GM12865 (cell line): ENCODE data around the gene FHIT.

ENCODE experiments used
- DNase-seq: peaks from one replicate; pipeline ENCODE4 v3.0.0; 2010; ENCODE audit warnings: low read depth
- H3K4me3 ChIP-seq: 2 replicates; pipeline ENCODE4 v1.5.1; 2011; ENCODE audit warnings: mild to moderate bottlenecking, low read depth, low read length, control low read depth
- CTCF ChIP-seq: IDR thresholded peaks from 2 replicates; pipeline ENCODE4 v1.5.1; 2011; ENCODE audit warnings: low read length, control low read depth, low read depth, inconsistent platforms; ENCODE audit not compliant: insufficient read depth; ENCODE audit errors: missing control alignments

FHIT gene

GRCh38 chr3:60580809-60581208 lies 670.4 kb downstream of the FHIT start:
- H3K4me3 ChIP-seq: no peak overlapping the region
- no peak for TF ChIP-seq CTCF
- no peak for DNase-seq

- no peak for DNase-seq
- no peak for TF ChIP-seq CTCF
- H3K4me3 ChIP-seq: no peak overlapping the region
Observed at GRCh38 chr3:60579734-60580133, 671.5 kb downstream of the FHIT start.

GRCh38 chr3:60578936-60579335 lies 672.3 kb downstream of the FHIT start:
- DNase-seq: no peak
- TF ChIP-seq CTCF: no peak
- H3K4me3 ChIP-seq: no peak overlapping the region

- no peak overlapping the region for H3K4me3 ChIP-seq
- no peak for DNase-seq
- TF ChIP-seq CTCF: no peak
Observed at GRCh38 chr3:60577601-60578000, 673.7 kb downstream of the FHIT start.

GRCh38 chr3:60575718-60576272 lies 675.5 kb downstream of the FHIT start:
- no peak overlapping the region for H3K4me3 ChIP-seq
- no peak for TF ChIP-seq CTCF
- no peak for DNase-seq

- no peak for TF ChIP-seq CTCF
- DNase-seq: no peak
- no peak overlapping the region for H3K4me3 ChIP-seq
Observed at GRCh38 chr3:60574046-60574769, 677.0 kb downstream of the FHIT start.

- DNase-seq: no peak
- no peak overlapping the region for H3K4me3 ChIP-seq
- TF ChIP-seq CTCF: no peak
Observed at GRCh38 chr3:60573494-60573893, 677.8 kb downstream of the FHIT start.
